Retinal pigment epithelial cell (primary cell): Measurements from ENCODE around the gene UVRAG.

ENCODE experiments used
- DNase-seq: peaks from one replicate; pipeline ENCODE4 v3.0.0-alpha.2; 2010; ENCODE audit warnings: low read depth
- H3K4me3 ChIP-seq: 2 replicates; pipeline ENCODE4 v1.5.1; 2011; ENCODE audit warnings: mild to moderate bottlenecking, low read length, control low read depth, moderate library complexity
- TF ChIP-seq, protein P1 (sequence below): conservative IDR thresholded peaks from 2 replicates; pipeline ENCODE4 v1.5.1; 2011; ENCODE audit warnings: low read depth, low read length, control low read depth, inconsistent platforms

Gene UVRAG

DNA sequence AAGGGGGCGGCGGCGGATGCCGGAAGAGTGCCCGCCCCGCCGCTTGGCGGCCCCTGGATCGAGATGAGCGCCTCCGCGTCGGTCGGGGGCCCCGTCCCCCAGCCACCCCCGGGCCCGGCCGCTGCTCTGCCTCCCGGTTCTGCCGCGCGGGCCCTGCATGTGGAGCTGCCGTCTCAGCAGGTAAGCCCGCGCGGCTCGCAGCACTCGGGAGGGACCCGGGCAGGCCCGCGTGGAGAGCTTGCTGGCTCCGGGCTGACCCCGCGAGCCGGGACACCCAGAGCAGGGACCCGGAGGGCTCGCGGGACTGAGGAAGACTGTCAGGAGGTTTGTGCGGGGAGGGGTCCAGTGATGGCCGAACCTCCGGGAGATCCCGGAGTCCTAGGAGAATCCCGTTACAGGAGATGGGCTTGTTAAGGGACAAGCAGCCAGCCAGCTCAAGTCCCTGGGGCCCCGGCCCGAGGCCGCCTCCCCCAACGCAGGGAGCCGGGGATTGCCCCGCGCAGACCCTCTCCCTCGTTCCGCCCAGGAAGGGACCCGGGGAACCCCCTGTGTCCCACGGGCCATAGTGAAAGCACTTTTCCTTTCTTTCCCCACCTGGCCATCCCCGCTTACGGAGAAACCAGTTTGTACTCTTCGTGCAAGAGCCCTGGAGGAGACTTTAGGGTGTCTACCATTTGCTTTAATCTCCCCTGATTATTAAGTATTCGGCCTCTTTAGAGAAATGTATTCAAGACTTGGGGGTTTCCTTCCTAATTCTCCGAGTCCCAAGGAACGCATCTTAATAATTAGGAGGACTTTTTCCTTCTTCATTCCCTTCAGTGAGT is 547 bp downstream of the UVRAG start:
- peak overlapping the region; percentile 84 for H3K4me3 ChIP-seq
- no peak for DNase-seq
- TF ChIP-seq, protein P1, sequence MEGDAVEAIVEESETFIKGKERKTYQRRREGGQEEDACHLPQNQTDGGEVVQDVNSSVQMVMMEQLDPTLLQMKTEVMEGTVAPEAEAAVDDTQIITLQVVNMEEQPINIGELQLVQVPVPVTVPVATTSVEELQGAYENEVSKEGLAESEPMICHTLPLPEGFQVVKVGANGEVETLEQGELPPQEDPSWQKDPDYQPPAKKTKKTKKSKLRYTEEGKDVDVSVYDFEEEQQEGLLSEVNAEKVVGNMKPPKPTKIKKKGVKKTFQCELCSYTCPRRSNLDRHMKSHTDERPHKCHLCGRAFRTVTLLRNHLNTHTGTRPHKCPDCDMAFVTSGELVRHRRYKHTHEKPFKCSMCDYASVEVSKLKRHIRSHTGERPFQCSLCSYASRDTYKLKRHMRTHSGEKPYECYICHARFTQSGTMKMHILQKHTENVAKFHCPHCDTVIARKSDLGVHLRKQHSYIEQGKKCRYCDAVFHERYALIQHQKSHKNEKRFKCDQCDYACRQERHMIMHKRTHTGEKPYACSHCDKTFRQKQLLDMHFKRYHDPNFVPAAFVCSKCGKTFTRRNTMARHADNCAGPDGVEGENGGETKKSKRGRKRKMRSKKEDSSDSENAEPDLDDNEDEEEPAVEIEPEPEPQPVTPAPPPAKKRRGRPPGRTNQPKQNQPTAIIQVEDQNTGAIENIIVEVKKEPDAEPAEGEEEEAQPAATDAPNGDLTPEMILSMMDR: no peak

DNA sequence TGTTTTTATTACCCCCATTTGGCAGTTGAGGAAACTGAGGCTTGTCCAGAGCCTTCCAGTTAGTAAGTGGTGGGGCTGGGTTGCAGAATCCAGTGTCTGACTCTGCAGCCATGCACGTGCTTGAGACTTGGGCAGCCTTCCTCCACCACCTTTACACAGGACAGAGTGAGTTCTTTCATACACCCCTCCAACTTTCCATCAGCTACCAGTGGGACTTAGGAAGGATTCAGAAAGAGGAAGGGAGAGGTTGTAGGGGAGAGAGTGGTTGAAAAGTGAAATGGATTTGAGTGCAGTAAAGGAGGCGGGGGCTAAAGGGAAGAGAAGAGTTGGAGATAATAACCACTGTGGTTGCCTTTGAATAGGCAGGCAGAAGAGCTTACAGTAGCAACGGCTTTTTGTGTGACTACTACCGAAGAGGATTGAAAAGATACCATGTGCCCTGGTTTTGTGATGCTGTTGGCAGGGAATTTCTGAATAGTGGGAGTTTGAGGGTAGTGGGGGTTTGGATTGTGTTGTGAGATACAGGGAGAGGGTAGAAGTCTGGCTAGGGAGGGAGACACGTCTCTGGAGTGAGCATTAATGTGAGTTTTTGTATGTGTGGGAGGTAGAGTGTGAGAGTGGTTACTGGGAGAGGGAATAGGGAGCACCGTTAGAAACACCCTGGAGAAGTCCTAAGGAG is 1.7 kb downstream of the UVRAG start:
- no peak for DNase-seq

DNA sequence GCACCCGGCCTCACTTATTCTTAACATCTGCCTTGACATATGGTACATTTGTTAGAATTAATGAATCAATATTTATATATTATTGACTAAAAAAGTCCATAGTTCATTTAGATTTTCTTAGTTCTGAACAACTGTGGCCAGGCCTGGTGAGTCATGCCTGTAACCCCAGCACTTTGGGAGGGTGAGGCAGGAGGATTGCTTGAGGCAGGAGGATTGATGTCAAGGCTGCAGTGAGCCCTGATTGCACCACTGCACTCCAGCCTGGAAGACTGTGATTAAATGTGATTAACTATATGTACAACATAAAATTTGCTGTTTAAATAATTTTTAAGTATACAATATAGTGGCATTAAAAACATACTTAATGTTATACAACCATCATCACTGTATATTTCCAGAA is 5.6 kb downstream of the UVRAG start:
- TF ChIP-seq, protein P1: no peak
- H3K4me3 ChIP-seq: no peak overlapping the region
- DNase-seq: no peak

More for the DNA sequence above, 1.7 kb downstream of the UVRAG start:
- TF ChIP-seq, protein P1: no peak
- peak overlapping the region; percentile 84 for H3K4me3 ChIP-seq

DNA sequence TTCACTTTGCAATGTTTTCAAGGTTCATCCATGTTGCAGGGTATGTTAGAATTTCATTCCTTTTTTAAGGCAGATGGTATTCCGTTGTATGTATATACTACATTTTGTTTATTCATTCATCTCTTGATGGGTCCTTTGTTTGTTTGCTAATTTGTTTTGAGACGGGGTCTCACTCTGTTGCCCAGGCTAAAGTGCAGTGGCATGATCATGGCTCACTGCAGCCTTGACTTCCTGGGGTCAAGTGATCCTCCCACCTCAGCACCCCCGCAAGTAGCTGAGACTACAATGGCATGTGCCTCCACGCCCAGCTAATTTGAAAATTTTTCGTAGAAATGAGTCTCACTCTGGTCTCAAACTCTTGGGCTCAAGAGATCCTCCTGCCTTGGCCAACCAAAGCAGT is 6.2 kb downstream of the UVRAG start:
- H3K4me3 ChIP-seq: no peak overlapping the region
- no peak for DNase-seq
- TF ChIP-seq, protein P1: no peak

DNA sequence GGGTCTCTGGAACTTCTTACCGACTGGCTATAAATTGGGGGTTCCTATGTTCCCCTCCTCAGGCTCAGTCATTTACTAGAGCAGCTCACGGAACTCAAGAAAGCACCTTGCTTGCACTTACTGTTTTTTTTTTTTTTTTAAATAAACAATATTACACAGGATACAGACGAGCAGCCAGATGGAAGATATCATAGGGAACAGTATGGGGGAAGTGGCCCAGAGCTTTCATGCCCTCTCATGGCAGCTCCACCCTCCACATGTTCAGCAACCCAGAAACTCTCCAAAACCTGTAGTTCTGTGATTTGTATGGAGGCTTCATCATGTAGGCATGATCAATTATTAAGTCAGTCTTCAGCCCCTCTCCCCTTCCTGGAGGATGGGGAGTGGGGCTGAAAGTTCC is 7.5 kb downstream of the UVRAG start:
- no peak for DNase-seq
- H3K4me3 ChIP-seq: no peak overlapping the region
- TF ChIP-seq, protein P1: no peak

DNA sequence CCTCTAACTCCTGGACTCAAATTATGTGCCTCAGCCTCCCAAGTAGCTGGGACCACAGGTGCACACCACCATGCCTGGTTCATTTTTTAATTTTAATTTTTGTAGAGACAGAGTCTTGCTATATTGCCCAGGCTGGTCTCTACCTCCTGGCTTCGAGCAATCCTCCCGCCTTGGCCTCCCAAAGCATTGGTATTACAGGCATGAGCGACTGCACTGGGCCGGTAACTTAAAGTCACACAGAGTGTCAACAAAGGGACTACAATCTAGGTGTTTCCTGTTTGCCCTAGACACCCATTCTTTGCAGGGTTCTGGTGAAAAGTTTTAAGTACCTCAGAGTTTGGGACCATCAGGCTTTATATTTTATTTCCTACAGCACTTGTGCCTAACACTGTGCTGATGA is 8.4 kb downstream of the UVRAG start:
- DNase-seq: no peak
- no peak overlapping the region for H3K4me3 ChIP-seq
- TF ChIP-seq, protein P1: no peak

DNA sequence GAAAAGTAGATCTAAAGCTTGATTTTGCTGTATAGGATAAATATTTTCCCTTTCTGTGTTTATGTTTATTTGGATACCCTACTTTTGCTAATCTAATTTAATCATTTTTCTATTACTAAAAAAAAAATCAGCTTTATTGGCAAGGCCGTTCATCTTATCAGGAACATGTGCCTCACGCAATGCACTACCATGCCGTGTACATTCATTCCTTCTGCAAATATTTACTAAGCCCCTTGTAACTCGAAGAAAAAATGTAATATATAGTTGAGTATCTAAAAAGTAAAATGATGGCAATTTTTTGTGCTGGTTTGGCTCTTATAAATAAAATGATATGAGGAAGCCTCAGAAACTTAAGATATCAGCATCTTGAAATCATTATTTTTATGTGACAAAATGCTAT is 8.9 kb downstream of the UVRAG start:
- H3K4me3 ChIP-seq: no peak overlapping the region
- no peak for DNase-seq
- TF ChIP-seq, protein P1: no peak
